ENCODE results near the gene ATP8B4. TPM values are rescaled to one million over a fixed set of nuclear protein-coding genes. Genes with fewer than 3 reads are reported as not detected.

The ATP8B4 gene
- total and polyA plus RNA-seq, 4 donors: 1.9 to 19.7 (median 12.4) TPM

DNA sequence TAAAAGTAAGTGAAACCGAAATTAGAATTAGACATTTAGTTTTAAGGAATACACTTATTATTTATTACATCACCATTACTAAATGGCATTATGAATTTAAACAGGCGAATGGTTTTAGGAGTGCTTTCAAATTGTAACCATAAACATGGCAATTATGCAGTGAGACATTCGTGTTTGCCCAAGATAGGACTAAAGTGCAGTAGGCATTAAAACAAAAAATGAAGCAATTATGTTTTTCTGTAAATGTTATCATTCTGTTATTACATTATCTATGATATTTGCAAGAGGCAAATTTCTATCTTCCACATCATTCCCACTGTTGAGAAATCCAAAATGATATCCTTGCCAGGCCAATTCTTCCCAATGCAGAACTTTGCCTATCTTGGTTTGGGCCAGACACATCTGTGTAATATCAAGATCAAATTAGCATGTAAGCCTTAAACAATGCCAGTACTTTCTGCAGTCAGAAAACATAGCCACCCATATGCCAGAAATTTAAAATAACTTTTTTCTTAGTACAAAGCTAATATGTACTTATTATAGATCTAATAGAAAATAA lies 156.9 kb downstream of the ATP8B4 start:
- TF ChIP-seq, protein P1, sequence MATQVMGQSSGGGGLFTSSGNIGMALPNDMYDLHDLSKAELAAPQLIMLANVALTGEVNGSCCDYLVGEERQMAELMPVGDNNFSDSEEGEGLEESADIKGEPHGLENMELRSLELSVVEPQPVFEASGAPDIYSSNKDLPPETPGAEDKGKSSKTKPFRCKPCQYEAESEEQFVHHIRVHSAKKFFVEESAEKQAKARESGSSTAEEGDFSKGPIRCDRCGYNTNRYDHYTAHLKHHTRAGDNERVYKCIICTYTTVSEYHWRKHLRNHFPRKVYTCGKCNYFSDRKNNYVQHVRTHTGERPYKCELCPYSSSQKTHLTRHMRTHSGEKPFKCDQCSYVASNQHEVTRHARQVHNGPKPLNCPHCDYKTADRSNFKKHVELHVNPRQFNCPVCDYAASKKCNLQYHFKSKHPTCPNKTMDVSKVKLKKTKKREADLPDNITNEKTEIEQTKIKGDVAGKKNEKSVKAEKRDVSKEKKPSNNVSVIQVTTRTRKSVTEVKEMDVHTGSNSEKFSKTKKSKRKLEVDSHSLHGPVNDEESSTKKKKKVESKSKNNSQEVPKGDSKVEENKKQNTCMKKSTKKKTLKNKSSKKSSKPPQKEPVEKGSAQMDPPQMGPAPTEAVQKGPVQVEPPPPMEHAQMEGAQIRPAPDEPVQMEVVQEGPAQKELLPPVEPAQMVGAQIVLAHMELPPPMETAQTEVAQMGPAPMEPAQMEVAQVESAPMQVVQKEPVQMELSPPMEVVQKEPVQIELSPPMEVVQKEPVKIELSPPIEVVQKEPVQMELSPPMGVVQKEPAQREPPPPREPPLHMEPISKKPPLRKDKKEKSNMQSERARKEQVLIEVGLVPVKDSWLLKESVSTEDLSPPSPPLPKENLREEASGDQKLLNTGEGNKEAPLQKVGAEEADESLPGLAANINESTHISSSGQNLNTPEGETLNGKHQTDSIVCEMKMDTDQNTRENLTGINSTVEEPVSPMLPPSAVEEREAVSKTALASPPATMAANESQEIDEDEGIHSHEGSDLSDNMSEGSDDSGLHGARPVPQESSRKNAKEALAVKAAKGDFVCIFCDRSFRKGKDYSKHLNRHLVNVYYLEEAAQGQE (IDR thresholded peaks at IDR 0.05): no peak
- TF ChIP-seq JUND (IDR thresholded peaks at IDR 0.05): no peak
- TF ChIP-seq, protein P2, sequence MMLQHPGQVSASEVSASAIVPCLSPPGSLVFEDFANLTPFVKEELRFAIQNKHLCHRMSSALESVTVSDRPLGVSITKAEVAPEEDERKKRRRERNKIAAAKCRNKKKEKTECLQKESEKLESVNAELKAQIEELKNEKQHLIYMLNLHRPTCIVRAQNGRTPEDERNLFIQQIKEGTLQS (IDR thresholded peaks at IDR 0.05): no peak
- TF ChIP-seq, protein P3, sequence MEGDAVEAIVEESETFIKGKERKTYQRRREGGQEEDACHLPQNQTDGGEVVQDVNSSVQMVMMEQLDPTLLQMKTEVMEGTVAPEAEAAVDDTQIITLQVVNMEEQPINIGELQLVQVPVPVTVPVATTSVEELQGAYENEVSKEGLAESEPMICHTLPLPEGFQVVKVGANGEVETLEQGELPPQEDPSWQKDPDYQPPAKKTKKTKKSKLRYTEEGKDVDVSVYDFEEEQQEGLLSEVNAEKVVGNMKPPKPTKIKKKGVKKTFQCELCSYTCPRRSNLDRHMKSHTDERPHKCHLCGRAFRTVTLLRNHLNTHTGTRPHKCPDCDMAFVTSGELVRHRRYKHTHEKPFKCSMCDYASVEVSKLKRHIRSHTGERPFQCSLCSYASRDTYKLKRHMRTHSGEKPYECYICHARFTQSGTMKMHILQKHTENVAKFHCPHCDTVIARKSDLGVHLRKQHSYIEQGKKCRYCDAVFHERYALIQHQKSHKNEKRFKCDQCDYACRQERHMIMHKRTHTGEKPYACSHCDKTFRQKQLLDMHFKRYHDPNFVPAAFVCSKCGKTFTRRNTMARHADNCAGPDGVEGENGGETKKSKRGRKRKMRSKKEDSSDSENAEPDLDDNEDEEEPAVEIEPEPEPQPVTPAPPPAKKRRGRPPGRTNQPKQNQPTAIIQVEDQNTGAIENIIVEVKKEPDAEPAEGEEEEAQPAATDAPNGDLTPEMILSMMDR (IDR thresholded peaks at IDR 0.05; ENCODE audit: low read depth, low read length, missing input control): no peak
- no peak for TF ChIP-seq NR2F2 (IDR thresholded peaks at IDR 0.05)
- TF ChIP-seq RXRA (IDR thresholded peaks at IDR 0.05): no peak
- no peak for TF ChIP-seq FOXA1 (IDR thresholded peaks at IDR 0.05)
- no peak for TF ChIP-seq YY1 (IDR thresholded peaks at IDR 0.05)
- TF ChIP-seq TAF1 (conservative IDR thresholded peaks at IDR 0.05): no peak
- TF ChIP-seq, protein P4, sequence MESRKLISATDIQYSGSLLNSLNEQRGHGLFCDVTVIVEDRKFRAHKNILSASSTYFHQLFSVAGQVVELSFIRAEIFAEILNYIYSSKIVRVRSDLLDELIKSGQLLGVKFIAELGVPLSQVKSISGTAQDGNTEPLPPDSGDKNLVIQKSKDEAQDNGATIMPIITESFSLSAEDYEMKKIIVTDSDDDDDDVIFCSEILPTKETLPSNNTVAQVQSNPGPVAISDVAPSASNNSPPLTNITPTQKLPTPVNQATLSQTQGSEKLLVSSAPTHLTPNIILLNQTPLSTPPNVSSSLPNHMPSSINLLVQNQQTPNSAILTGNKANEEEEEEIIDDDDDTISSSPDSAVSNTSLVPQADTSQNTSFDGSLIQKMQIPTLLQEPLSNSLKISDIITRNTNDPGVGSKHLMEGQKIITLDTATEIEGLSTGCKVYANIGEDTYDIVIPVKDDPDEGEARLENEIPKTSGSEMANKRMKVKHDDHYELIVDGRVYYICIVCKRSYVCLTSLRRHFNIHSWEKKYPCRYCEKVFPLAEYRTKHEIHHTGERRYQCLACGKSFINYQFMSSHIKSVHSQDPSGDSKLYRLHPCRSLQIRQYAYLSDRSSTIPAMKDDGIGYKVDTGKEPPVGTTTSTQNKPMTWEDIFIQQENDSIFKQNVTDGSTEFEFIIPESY (IDR thresholded peaks at IDR 0.05): no peak
- no peak for TF ChIP-seq FOXA2 (IDR thresholded peaks at IDR 0.05)
- no peak for TF ChIP-seq HNF4A (conservative IDR thresholded peaks at IDR 0.05)
- TF ChIP-seq RAD21 (IDR thresholded peaks at IDR 0.05): no peak
- Histone ChIP-seq H3K27me3 (ENCODE audit: control insufficient read depth in 4 of 4, insufficient read depth in 4 of 4, low read length in 3 of 4) (no peaks in the 10 kb centered on the region), H3K9me3 (ENCODE audit: control insufficient read depth in 4 of 4, low read length in 3 of 4) (peaks cover 0 to 2% (median under 1%) of the 10 kb centered on the region in 4 donors), H3K27ac (ENCODE audit: low read depth in 1 of 2, low read length in 2 of 2) (no peak overlapping the region), H3K36me3 (ENCODE audit: control insufficient read depth in 4 of 4, insufficient read depth in 3 of 4, low read depth in 1 of 4, low read length in 3 of 4) (no peaks in the 10 kb centered on the region), H3K4me3 (ENCODE audit: low read depth in 1 of 3, low read length in 3 of 3) (no peak overlapping the region), H3K4me1 (ENCODE audit: control insufficient read depth in 4 of 4, insufficient read depth in 4 of 4, low read length in 3 of 4) (no peaks in the 10 kb centered on the region), H3K9ac (ENCODE audit: low read depth in 1 of 2, low read length in 2 of 2) (no peak overlapping the region)
- 91% methylated on average over 3 of the region's 3 CpGs for WGBS
- DNase-seq (ENCODE audit: low spot score): no peak

DNA sequence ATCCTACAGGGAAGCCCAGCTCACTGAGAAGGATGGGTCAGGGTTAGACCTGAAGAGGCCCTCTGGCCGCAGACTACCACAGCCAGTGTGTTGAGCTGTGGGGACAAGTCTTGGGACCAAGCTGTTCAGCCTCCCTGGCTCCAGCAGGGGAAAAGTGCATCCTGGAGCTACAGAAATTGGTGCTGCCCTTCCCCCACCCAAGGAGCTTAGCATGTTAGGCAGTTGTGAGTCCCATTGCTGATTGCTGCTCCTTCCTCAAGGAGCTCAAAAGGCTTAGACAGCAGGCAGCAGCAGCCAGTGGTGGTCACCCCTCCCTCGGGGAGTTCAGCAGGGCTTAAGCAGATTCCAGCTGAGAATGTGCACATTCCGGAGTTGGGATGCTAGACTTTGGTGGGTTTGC lies 165.6 kb downstream of the ATP8B4 start:
- 60% methylated on average over 3 of the region's 3 CpGs for WGBS
- no peak overlapping the region for H3K27ac ChIP-seq (ENCODE audit: low read depth in 1 of 2, low read length in 2 of 2)
- no peak for DNase-seq (ENCODE audit: low spot score)
- no peak overlapping the region for H3K4me3 ChIP-seq (ENCODE audit: low read depth in 1 of 3, low read length in 3 of 3)
- no peaks in the 10 kb centered on the region for H3K36me3 ChIP-seq (ENCODE audit: control insufficient read depth in 4 of 4, insufficient read depth in 3 of 4, low read depth in 1 of 4, low read length in 3 of 4)
- H3K4me1 ChIP-seq (ENCODE audit: control insufficient read depth in 4 of 4, insufficient read depth in 4 of 4, low read length in 3 of 4): no peaks in the 10 kb centered on the region
- H3K27me3 ChIP-seq (ENCODE audit: control insufficient read depth in 4 of 4, insufficient read depth in 4 of 4, low read length in 3 of 4): no peaks in the 10 kb centered on the region
- H3K9ac ChIP-seq (ENCODE audit: low read depth in 1 of 2, low read length in 2 of 2): no peak overlapping the region
- no peaks in the 10 kb centered on the region for H3K9me3 ChIP-seq (ENCODE audit: control insufficient read depth in 4 of 4, low read length in 3 of 4)
- TF ChIP-seq, protein P2 (IDR thresholded peaks at IDR 0.05): no peak
- TF ChIP-seq TAF1 (conservative IDR thresholded peaks at IDR 0.05) (no peak), EGR1 (IDR thresholded peaks at IDR 0.05; ENCODE audit: low read depth in 2 of 2) (no peak)
- TF ChIP-seq, protein P3 (IDR thresholded peaks at IDR 0.05; ENCODE audit: low read depth, low read length, missing input control): no peak

All from liver (tissue), 9 donors.